ENCODE data around the gene TGFB2. TPM values are rescaled to one million over a fixed set of nuclear protein-coding genes. Genes with fewer than 3 reads are reported as not detected.

The TGFB2 gene
- total RNA-seq, 1 donor from 2014 or later: 10.2 TPM

GRCh38 chr1:218401998-218402785 is 57.1 kb downstream of the TGFB2 start:
- intact Hi-C loops (cut with DNase I): no loop called here
- Histone ChIP-seq H3K4me1 (peaks cover 6% of the 10 kb centered on the region), H3K4me3 (no peak overlapping the region), H3K27me3 (ENCODE audit: low read depth) (no peaks in the 10 kb centered on the region), H3K27ac (no peak overlapping the region), H3K36me3 (no peaks in the 10 kb centered on the region), H3K9me3 (no peaks in the 10 kb centered on the region)
- DNase-seq (no peak), ATAC-seq (peak in 1 of 2 donors; percentile 38)
- TF ChIP-seq CTCF (IDR thresholded peaks at IDR 0.05): no peak

GRCh38 chr1:218402786-218403120 is 57.6 kb downstream of the TGFB2 start:
- Histone ChIP-seq H3K27ac (no peak overlapping the region), H3K4me3 (no peak overlapping the region), H3K4me1 (peaks cover 6% of the 10 kb centered on the region), H3K36me3 (no peaks in the 10 kb centered on the region), H3K27me3 (ENCODE audit: low read depth) (no peaks in the 10 kb centered on the region), H3K9me3 (no peaks in the 10 kb centered on the region)
- ATAC-seq (no peak), DNase-seq (no peak)
- no peak for TF ChIP-seq CTCF (IDR thresholded peaks at IDR 0.05)
- intact Hi-C loops (cut with DNase I): no loop called here

GRCh38 chr1:218403300-218403699 is 58.2 kb downstream of the TGFB2 start:
- TF ChIP-seq CTCF (IDR thresholded peaks at IDR 0.05): no peak
- DNase-seq (no peak), ATAC-seq (no peak)
- Histone ChIP-seq H3K4me1 (peaks cover 6% of the 10 kb centered on the region), H3K4me3 (no peak overlapping the region), H3K9me3 (no peaks in the 10 kb centered on the region), H3K27ac (no peak overlapping the region), H3K27me3 (ENCODE audit: low read depth) (no peaks in the 10 kb centered on the region), H3K36me3 (no peaks in the 10 kb centered on the region)
- intact Hi-C loops (cut with DNase I): no loop called here

GRCh38 chr1:218407630-218408029 is 62.5 kb downstream of the TGFB2 start:
- Histone ChIP-seq H3K27me3 (ENCODE audit: low read depth) (no peaks in the 10 kb centered on the region), H3K27ac (no peak overlapping the region), H3K4me1 (no peaks in the 10 kb centered on the region), H3K36me3 (no peaks in the 10 kb centered on the region), H3K4me3 (no peak overlapping the region), H3K9me3 (no peaks in the 10 kb centered on the region)
- TF ChIP-seq CTCF (IDR thresholded peaks at IDR 0.05): no peak
- DNase-seq (no peak), ATAC-seq (no peak)
- intact Hi-C loops (cut with DNase I): no loop called here

GRCh38 chr1:218408135-218408534 is 63.0 kb downstream of the TGFB2 start:
- no peak overlapping the region for H3K27ac ChIP-seq
- TF ChIP-seq CTCF (IDR thresholded peaks at IDR 0.05): no peak
- ATAC-seq (no peak), DNase-seq (no peak)
- no peak overlapping the region for H3K4me3 ChIP-seq
- no peaks in the 10 kb centered on the region for H3K9me3 ChIP-seq
- intact Hi-C loops (cut with DNase I): no loop called here
- no peaks in the 10 kb centered on the region for H3K36me3 ChIP-seq
- no peaks in the 10 kb centered on the region for H3K27me3 ChIP-seq (ENCODE audit: low read depth)
- H3K4me1 ChIP-seq: no peaks in the 10 kb centered on the region

Measured in lower lobe of right lung (tissue), 2 donors.